KOPT-K1 (cell line): Measurements from ENCODE around the gene OOSP1.

Experiments
- H3K27ac ChIP-seq: fragments of 200-600 bp; sonication (generic); 2 replicates; pipeline ENCODE4 v1.5.1; 2016; ENCODE audit warnings: antibody characterized with exemption, mild to moderate bottlenecking, low read depth, low read length; ENCODE audit not compliant: poor library complexity, severe bottlenecking
- H3K36me3 ChIP-seq: fragments of 200-600 bp; sonication (generic); 2 replicates; pipeline ENCODE4 v1.5.1; 2017; ENCODE audit warnings: antibody characterized with exemption, mild to moderate bottlenecking, low read length, moderate library complexity; ENCODE audit not compliant: insufficient read depth
- H3K9me3 ChIP-seq: fragments of 200-600 bp; sonication (generic); 2 replicates; pipeline ENCODE4 v1.5.1; 2017; ENCODE audit warnings: antibody characterized with exemption, low read length, mild to moderate bottlenecking; ENCODE audit not compliant: insufficient read depth, poor library complexity, severe bottlenecking

OOSP1 gene

DNA sequence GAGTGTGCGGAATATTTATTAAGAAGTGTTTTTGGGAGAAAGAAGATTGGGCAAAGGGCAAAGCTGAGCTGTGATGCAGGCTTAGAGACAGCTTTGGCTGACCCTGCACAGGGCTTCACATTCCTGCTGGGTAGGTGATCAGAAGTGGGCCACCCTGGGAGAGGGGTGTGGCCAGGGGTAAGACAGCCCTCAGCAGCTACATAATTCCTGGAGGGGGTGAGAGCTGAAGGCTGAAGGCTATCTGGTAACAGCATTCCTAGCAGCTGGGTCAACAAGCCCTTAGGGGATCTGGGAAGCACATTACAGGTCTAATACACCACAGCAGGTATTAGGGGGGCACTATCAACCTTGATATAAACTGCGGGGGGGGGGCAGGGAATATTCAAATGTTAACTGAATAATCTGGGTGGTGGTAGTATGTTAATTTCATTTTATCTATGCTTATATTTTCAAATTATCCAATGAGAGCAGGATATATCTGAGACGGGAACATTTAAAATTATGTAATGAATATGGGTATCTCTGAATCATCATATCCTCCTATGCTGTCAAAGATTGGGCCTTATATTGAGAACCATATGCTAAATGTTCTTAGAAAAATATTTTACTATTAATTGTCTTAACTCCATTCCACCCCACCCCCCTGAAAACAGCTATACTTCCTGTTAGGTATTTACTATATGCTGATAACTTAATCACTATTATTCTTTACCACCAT, 5.9 kb downstream of the OOSP1 start:
- Histone ChIP-seq H3K9me3 (no peaks in the 10 kb centered on the region), H3K36me3 (no peaks in the 10 kb centered on the region), H3K27ac (no peak overlapping the region)

DNA sequence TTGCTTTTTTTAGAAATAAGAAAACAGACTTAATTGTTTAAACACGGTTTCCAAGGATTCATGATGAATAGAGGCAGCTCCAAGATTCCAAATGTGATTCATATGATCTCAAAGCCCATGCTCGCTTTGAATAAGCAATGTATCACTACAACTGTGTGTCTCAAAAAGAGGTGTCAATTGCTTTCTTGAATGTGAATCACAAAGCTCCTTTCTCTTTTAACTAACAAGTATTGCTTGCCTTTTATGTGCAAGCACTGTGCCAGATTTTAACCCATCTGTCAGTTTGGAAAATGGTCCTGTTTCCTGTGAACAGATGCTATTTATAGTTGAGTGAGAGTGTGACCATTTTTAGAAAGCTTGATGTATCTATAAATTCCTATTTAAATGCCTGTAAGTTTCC, 6.5 kb downstream of the OOSP1 start:
- Histone ChIP-seq H3K9me3 (no peaks in the 10 kb centered on the region), H3K36me3 (no peaks in the 10 kb centered on the region), H3K27ac (no peak overlapping the region)

DNA sequence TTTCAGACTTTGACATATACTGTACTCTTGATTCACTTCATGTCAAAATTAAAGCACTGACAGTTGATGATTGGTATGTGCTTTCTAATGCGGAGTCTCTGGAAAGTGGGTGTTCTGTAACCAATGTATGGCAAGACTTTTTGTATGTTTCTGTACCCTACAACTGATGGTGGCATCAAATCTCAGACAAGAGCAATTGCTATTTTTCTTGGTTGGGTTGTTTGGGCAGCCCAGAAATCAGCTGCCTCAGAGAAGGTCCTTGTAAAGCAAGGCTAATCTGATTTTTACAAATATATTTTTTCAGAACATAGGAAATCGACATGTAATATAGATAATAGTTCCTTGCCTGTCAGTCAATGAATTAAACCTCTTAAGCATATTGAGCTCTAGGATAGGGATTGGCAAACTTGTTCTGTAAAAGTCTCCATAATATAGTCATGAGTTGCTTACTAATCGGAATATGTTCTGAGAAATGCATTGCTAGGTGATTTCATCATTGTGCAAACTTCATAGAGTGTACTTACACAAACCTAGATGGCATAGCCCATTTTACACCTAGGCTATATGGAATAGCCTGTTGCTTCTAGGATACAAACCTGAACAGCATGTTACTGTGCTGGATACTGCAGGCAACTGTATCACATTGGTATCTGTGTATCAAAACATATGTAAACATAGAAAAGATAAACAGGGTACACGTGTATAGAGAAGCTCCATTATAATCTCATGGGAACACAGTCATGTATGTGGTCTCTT, 15.4 kb downstream of the OOSP1 start:
- Histone ChIP-seq H3K36me3 (no peaks in the 10 kb centered on the region), H3K27ac (no peak overlapping the region), H3K9me3 (no peaks in the 10 kb centered on the region)

DNA sequence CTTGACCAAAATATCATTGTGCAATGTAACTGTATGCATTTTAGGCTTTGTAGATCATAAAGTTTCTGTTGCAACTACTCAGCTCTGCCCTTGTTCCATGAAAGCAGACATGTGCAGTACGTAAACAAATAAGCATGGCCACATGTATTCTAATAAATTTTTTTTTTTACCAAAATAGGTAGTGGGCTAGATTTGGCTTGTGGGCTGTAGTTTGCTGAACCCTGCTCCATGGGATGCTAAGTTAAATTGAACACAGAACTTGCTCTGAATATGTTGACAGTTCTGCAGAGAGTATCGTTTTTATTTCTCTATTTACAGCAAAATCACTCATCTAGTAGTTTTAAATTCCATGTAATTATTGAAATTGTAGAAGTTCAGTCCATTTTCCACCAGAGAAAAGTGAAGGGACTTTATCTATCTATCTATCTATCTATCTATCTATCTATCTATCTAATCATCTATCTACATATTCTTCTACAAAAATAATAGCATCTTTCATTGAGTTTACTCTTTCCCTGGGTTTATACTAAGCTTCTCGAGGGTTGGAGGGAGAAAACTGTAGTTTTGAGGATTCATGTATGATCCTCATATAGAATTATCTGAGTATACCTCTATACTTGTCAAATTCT, 16.1 kb downstream of the OOSP1 start:
- Histone ChIP-seq H3K9me3 (no peaks in the 10 kb centered on the region), H3K27ac (no peak overlapping the region), H3K36me3 (no peaks in the 10 kb centered on the region)

DNA sequence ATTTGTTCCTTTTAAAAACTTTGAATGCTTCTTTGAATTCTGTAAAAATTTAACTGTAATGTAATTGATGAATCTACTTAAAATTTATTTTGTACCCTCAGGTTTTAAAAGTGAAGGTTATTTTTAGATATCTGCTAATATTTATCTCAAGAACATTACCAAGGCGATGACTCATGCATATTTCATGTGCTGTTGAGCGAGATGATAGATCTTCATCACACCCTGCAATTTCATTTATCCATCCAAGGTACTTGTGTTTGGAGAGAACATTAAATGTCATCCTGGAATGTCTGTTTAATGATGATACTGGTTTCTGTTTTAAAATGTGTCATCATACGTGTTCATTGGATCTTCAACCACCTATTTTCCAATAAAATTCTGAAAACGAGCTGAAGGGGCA, 18.9 kb downstream of the OOSP1 start:
- H3K27ac ChIP-seq = no peak overlapping the region
- no peaks in the 10 kb centered on the region for H3K9me3 ChIP-seq

DNA sequence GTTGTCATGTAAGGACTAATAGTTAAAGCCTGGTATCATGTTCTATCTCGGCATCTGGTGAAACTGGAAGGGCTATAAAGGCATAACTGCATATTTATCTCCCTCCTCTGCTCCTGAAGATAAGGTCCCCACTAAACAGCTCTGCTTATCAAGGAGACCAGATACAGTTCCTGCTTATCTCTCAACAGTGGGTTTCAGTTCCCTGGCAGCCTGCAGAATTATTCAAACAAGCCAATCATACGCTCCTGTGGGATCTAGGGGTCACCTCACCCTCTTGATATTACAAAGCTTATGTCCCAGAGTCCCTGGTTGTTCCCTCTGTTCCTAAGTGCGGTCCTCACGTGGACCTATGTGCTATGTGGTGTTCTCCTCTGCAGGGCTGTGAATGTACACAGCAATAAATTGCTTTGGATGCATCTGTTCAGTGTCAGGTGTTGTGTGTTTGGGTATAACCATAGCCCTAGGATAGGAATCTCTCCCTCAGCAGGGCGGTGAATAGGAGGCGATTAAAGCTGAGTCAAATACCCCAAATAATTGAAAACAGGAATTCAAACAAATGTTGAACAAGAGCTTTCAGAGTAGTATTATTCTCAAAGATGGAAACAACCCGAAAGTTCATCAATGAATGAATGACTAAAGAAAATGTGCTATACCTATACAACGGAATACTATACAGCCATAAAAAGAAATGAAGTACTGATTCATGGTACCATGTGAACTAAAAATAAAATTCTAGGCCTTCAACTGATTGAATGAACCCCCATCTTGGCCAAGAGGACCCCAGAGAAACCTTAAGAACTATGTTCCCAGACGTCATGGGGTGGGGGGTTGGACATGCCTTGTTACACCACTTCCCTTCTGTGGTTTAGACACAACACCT, 22.5 kb downstream of the OOSP1 start:
- no peaks in the 10 kb centered on the region for H3K9me3 ChIP-seq
- no peak overlapping the region for H3K27ac ChIP-seq
- no peaks in the 10 kb centered on the region for H3K36me3 ChIP-seq

More for the DNA sequence above, 18.9 kb downstream of the OOSP1 start:
- no peaks in the 10 kb centered on the region for H3K36me3 ChIP-seq

DNA sequence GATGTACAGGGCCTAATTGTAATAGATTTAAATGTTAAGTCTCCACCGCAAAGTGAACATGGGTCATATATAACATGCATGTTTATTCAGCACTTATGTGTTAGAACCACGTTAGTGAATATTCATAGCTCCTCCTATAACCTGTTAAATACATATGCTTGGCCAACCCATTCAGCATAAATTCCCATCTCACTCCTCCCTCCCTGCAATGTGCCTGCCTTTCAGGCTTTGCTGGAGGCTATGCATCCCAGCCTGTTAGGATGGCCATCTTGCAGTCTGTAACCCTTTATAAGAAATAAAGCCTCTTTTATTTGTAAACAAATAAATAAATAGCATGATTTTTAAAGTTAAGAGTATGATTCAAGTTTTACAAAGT, 23.9 kb downstream of the OOSP1 start:
- H3K36me3 ChIP-seq = no peaks in the 10 kb centered on the region
- no peak overlapping the region for H3K27ac ChIP-seq
- no peaks in the 10 kb centered on the region for H3K9me3 ChIP-seq

DNA sequence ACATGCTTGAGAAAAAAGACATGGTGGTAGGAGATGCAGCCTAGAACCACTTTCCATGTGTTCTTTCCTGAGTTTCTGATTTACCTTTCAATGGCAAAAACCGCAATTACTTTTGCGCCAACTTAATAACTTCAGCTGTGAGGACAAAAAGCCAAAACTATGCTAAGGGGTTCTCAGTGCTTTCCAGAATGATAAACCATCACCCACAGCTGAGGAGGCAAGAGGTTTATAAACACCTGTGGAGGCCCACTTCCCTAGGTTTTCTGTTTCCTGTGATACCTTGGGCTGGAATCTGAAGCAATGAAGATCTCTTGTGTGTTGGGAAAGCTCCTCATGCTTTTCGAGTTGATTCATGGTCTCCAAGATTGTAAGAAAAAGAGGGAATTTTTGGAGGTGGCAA, 25.5 kb downstream of the OOSP1 start, which contains the start of gene OOSP4A:
OOSP4A (plus strand) TSS at position 301 of the 400 bp plus-strand sequence; CDS start at position 301, 0 bp downstream.
- Histone ChIP-seq H3K27ac (no peak within 1 kb of the TSS), H3K36me3 (no peaks in the 10 kb centered on the region), H3K9me3 (no peaks in the 10 kb centered on the region)

DNA sequence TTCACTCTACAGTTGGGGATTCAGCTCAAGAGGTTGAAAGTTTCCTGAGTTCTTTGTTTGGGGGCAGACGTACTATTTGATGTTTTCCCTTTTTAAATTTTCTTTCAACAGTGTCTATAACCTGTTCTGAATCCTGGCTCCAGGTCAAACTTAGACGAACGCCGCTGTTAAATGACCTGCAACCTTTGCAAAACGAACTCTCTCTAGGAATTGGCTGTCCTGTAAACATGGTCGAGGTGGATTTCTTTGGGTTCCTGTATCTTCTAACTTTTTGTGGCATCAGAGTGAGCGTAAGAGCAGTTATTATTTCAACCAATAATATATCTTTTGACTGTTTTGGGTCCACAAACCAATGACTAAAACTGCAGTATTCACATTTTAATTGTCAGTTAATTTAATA, 27.2 kb downstream of the OOSP1 start:
- H3K36me3 ChIP-seq = no peaks in the 10 kb centered on the region
- no peak overlapping the region for H3K27ac ChIP-seq
- no peaks in the 10 kb centered on the region for H3K9me3 ChIP-seq

DNA sequence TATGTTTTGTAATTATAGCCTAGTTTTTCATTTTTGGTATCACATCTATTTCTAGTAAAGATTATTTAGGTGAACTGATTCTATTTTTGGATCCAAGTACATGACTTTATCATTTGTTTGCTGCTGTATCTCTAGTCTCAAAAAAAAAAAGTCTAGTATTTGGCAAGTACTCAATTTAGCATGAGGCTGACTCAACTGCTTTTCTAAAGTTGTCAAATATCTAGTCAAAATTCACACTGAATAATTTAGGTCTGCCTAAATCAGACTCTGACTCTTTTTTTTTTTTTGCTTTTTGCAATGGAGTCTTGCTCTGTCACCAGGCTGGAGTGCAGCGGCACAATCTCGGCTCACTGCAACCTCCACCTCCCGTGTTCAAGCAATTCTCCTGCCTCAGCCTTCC, 28.0 kb downstream of the OOSP1 start:
- no peak overlapping the region for H3K27ac ChIP-seq
- no peaks in the 10 kb centered on the region for H3K9me3 ChIP-seq
- no peaks in the 10 kb centered on the region for H3K36me3 ChIP-seq

DNA sequence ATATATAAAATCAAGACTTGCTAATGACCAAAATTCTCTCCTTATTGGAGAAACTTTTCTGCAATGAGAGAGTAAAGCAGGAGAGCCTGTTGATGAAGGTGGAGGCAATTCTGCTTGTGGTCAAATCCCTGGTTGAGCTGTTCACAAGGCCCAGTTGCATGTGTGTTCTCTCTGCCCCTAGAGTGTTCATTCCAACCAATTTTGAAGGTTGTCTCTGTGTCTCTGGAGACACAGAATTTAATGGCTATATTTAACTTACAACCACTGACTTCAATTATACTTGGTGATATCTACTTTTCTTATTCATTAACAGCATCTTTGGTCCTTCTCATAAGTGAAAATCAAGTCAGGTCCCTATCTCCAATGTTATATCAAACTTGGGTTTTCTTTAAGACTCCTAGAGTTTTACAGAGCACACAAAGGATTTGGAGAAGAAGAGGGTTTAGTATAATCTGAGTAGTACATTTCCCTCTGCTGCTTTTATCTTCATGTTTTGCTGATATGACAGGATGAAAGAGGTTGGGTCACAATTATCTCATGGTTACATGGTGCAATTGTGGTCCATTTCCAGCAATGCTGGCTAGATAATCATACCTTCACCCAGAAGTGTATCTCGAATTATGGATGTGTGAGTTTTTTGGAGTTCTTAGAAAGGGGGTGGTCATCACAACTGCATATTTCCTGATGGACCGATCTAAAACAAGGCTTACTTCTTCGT, 29.6 kb downstream of the OOSP1 start:
- Histone ChIP-seq H3K9me3 (no peaks in the 10 kb centered on the region), H3K36me3 (no peaks in the 10 kb centered on the region), H3K27ac (no peak overlapping the region)

DNA sequence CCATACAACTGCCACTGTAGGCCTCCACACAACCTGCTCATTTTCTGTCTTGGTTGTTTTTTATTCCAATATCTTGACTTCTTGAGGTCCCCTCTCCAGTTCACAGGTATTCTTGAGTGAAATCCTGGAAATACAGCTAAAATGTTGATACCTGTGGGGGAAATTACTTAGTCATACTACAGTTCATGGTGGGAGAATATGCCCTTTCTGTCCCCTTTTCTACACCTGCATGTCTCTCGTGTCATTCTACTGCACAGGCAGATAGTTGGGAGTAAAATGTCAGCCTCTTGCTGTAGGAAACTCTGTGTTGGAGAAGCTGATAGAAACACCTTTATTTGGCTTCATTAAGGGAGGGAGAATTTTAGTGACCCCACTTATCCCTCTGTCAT, 30.2 kb downstream of the OOSP1 start:
- no peaks in the 10 kb centered on the region for H3K36me3 ChIP-seq
- no peaks in the 10 kb centered on the region for H3K9me3 ChIP-seq
- H3K27ac ChIP-seq = no peak overlapping the region

DNA sequence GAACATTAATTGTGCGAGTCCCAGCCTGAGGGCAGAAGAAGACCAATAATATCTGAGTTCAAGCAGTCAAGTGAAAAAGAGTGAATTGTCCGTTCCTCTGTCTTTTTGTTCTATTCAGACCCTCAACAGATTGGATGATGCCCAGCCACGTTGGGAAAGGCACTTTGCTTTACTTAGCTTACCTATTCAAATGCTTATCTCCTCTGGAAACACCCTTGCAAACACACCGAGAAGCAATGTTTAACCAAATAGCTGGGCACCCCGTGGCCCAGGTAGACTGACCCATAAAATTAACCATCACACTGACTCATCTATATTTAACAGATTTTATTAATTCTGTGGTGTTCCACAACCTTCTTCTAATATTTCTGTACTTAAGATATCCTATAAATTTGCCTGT, 34.9 kb downstream of the OOSP1 start:
- Histone ChIP-seq H3K9me3 (no peaks in the 10 kb centered on the region), H3K27ac (no peak overlapping the region)

DNA sequence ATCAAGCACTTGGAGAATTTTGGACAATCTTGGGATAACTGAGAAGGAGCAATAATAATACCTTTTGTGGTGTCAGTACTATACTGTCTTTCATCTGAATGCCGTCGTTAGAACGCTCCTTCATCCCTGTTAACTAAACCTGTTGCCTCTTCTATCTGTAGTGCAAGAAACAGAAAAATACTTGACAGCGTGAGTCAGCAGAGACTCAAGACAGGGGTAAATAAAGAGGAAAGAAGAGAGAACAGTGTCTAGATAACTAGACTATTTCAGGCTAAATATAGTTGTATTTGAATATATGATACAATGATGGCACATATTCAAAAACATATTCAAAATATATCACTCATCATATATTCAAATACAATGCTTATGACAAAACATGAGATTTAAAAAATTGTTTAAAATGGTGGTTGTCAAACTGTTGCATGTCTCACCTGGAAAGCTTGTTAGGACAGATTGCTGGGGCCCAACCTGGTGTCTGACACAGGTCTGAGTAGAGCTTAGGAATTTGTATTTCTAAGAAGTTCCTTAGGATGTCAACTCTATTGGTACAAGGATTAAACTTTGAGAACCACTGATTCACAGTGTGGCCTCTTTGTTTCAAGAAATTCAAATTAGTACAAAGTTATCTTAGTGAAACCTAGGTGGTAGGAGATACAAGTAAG, 43.0 kb downstream of the OOSP1 start:
- no peaks in the 10 kb centered on the region for H3K9me3 ChIP-seq
- no peak overlapping the region for H3K27ac ChIP-seq
- no peaks in the 10 kb centered on the region for H3K36me3 ChIP-seq

More for the DNA sequence above, 34.9 kb downstream of the OOSP1 start:
- no peaks in the 10 kb centered on the region for H3K36me3 ChIP-seq
